ENCODE data around the gene PFN1. TPM values are rescaled to one million over a fixed set of nuclear protein-coding genes. Genes with fewer than 3 reads are reported as not detected.
A peak's percentile ranks its signal among the peaks of the same experiment; 100 is the strongest.
"Not testable (repeated sequence)": the region's sequence is repeated elsewhere in the genome, so short reads cannot be mapped to it uniquely, and the experiment has no call there.

The PFN1 gene
- total and polyA plus RNA-seq, 2 experiments from 2014 or later, result 886 to 2,247 TPM

DNA sequence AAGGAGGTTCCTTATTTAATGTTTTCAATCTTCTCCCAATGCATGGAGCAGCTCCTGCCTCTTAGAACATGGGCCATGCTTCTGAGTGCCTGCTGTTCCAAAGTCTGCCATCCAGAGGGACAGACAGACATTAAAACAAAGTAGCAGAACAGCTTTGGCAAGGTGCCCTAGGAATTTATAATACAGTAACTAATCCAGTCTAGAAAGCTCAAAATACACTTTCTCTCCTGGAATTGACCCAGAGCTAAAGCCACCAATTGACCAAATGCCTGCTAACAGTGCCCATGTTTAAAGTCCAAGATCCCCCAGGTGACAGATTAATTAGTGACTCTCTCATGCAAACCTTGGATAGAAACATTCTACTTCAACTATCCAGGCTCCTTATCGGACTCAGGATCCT, 34.3 kb downstream of the PFN1 start:
- in situ Hi-C loops (cut with MboI), result loop anchor here (10.0 kb wide), 1 partner anchor 141 kb away; no protein-coding TSS in a partner anchor
- 58 to 66% methylated on average over 1 of the region's 1 CpG for WGBS, 2 experiments (ENCODE audit: low coverage in 1 of 2, low lambda C conversion rate in 2 of 2, missing lambda C conversion rate in 2 of 2)

DNA sequence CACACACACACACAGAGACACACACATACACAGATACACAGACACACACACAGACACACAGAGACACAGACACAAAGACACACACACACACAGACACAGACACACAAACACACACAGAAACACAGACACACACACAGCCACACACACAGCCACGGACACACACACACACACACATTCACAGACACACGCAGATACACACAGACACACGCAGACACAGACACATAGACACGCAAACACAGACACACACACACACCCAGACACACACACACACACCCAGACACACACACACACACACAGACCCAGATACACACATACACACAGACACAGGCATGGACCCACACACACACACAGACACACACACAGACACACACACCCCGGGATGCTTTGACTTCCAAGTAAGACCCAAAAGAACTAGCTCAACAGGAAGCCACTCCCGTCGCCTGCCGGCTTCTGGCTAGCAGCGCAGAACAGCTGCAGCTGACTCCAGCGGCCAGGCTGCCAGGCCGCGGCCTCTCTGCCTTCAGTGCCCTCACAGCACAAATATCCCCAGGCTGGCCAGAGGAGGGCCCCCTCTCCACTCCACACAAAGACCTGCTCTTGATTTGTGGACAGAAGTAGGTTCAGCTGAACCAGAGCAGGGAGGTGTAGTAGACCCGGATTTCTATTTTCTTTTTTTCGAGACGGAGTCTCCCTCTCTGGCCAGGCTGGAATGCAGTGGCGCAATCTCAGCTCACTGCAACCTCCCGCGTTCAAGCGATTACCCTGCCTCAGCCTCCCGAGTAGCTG, 39.4 kb downstream of the PFN1 start:
- peak; percentile 96 for DNase-seq
- in situ Hi-C loops (cut with MboI), result no loop called here
- Histone ChIP-seq H3K27me3 (replicated peaks; ENCODE audit: insufficient read depth) (no peaks in the 10 kb centered on the region), H4K20me1 (ENCODE audit: insufficient read depth) (no peaks in the 10 kb centered on the region), H3K9me2 (ENCODE audit: insufficient read depth) (no peaks in the 10 kb centered on the region), H3K79me2 (ENCODE audit: insufficient read depth) (no peaks in the 10 kb centered on the region), H3K36me3 (ENCODE audit: low read depth) (no peaks in the 10 kb centered on the region), H3K4me2 (ENCODE audit: unreplicated experiment) (peak overlapping the region; percentile 10), H3K27ac (peak overlapping the region; percentile 17), H3K4me1 (ENCODE audit: insufficient read depth) (peaks cover 2% of the 10 kb centered on the region; the same call in 1 of the 2 replicates), H3F3A (ENCODE audit: insufficient read depth) (no peaks in the 10 kb centered on the region), H2AFZ (peak overlapping the region; percentile 71), H3K9ac (peak overlapping the region; percentile 25; the same call in 1 of the 2 replicates), H3K9me3 (ENCODE audit: low read depth) (no peaks in the 10 kb centered on the region), H3K4me3 (no peak overlapping the region)
- 12 to 15% methylated on average over 19 to 20 of the region's 20 CpGs for WGBS, 2 experiments (ENCODE audit: low coverage in 1 of 2, low lambda C conversion rate in 2 of 2, missing lambda C conversion rate in 2 of 2)
- TF ChIP-seq EZH2phosphoT487 (IDR thresholded peaks at IDR 0.05; ENCODE audit: insufficient read depth, low read depth), result no peak
- TF ChIP-seq EZH2 (IDR thresholded peaks at IDR 0.05; ENCODE audit: insufficient read depth, poor library complexity, severe bottlenecking), result no peak

More for the DNA sequence above, 34.3 kb downstream of the PFN1 start:
- Histone ChIP-seq H3K9me3 (ENCODE audit: low read depth) (no peaks in the 10 kb centered on the region), H3K36me3 (ENCODE audit: low read depth) (no peaks in the 10 kb centered on the region), H3K27ac (no peak overlapping the region), H3K4me2 (ENCODE audit: unreplicated experiment) (no peak overlapping the region), H3K4me3 (no peak overlapping the region), H4K20me1 (ENCODE audit: insufficient read depth) (no peaks in the 10 kb centered on the region), H3K27me3 (replicated peaks; ENCODE audit: insufficient read depth) (no peaks in the 10 kb centered on the region), H3K79me2 (ENCODE audit: insufficient read depth) (no peaks in the 10 kb centered on the region), H3K9me2 (ENCODE audit: insufficient read depth) (no peaks in the 10 kb centered on the region), H3K4me1 (ENCODE audit: insufficient read depth) (no peaks in the 10 kb centered on the region; the same call in 1 of the 2 replicates), H2AFZ (no peak overlapping the region), H3F3A (ENCODE audit: insufficient read depth) (no peaks in the 10 kb centered on the region), H3K9ac (no peak overlapping the region)
- no peak for TF ChIP-seq EZH2phosphoT487 (IDR thresholded peaks at IDR 0.05; ENCODE audit: insufficient read depth, low read depth)
- no peak for TF ChIP-seq EZH2 (IDR thresholded peaks at IDR 0.05; ENCODE audit: insufficient read depth, poor library complexity, severe bottlenecking)
- DNase-seq, result peak; percentile 32

DNA sequence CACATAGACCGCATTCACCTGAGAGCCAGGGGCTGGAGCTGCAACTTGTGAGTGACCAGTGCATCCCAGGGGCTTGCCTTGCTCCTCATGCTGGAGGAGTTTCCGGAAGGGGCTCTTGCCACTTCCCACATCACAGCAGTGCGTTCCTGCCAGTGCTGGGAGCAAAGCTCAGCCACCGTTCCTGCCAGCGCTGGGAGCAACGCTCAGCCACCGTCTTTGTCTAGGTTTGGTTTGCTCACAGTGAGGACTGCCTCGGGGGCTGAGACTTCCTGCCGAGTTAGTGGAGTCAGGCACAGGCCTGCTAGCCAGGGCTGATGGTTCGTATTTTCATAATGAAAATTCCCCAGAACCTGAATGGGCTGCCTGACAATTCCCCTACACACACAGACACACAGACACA, 40.0 kb downstream of the PFN1 start:
- in situ Hi-C loops (cut with MboI), result no loop called here
- H4K20me1 ChIP-seq (ENCODE audit: insufficient read depth), result no peaks in the 10 kb centered on the region
- no peaks in the 10 kb centered on the region for H3K9me3 ChIP-seq (ENCODE audit: low read depth)
- 37% methylated on average over 10 of the region's 10 CpGs for WGBS, 2 experiments (ENCODE audit: low coverage in 1 of 2, low lambda C conversion rate in 2 of 2, missing lambda C conversion rate in 2 of 2)
- no peak for TF ChIP-seq EZH2phosphoT487 (IDR thresholded peaks at IDR 0.05; ENCODE audit: insufficient read depth, low read depth)
- TF ChIP-seq EZH2 (IDR thresholded peaks at IDR 0.05; ENCODE audit: insufficient read depth, poor library complexity, severe bottlenecking), result no peak
- peaks cover 5% of the 10 kb centered on the region; the same call in 1 of the 2 replicates for H3K4me1 ChIP-seq (ENCODE audit: insufficient read depth)
- 0 out of 2 replicates have a peak, but pooled peaks cover 2% of the 10 kb centered on the region for H3F3A ChIP-seq (ENCODE audit: insufficient read depth)
- no peaks in the 10 kb centered on the region for H3K9me2 ChIP-seq (ENCODE audit: insufficient read depth)
- H3K27ac ChIP-seq, result no peak overlapping the region; the same call in 1 of the 2 replicates
- H3K9ac ChIP-seq, result no peak overlapping the region
- peak; percentile 32 for DNase-seq
- peak overlapping the region; percentile 71 for H2AFZ ChIP-seq
- H3K4me3 ChIP-seq, result no peak overlapping the region
- H3K79me2 ChIP-seq (ENCODE audit: insufficient read depth), result no peaks in the 10 kb centered on the region
- H3K27me3 ChIP-seq (replicated peaks; ENCODE audit: insufficient read depth), result no peaks in the 10 kb centered on the region
- H3K4me2 ChIP-seq (ENCODE audit: unreplicated experiment), result no peak overlapping the region
- H3K36me3 ChIP-seq (ENCODE audit: low read depth), result no peaks in the 10 kb centered on the region

DNA sequence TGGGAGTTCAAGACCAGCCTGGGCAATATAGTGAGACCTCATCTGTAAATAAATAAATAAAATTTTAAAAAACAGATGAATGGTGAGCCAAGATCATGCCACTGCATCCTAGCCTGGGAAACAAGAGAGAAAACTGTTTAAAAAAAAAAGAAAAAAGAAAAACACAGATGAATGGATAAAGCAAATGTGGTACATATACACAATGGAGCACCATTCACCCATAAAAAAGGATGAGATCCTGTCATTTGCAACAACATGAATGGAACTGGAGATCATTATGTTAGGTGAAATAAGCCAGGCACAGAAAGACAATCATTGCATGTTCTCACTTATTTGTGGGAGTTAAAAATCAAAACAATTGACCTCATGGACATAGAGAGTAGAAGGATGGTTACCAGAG, 41.7 kb downstream of the PFN1 start:
- DNase-seq; H3K4me2 ChIP-seq (ENCODE audit: unreplicated experiment); H3K27ac ChIP-seq; H3K36me3 ChIP-seq (ENCODE audit: low read depth); H4K20me1 ChIP-seq (ENCODE audit: insufficient read depth); H3K9me3 ChIP-seq (ENCODE audit: low read depth); H2AFZ ChIP-seq; H3K9me2 ChIP-seq (ENCODE audit: insufficient read depth); H3K27me3 ChIP-seq (replicated peaks; ENCODE audit: insufficient read depth); in situ Hi-C loops (cut with MboI); H3K4me3 ChIP-seq; H3K4me1 ChIP-seq (ENCODE audit: insufficient read depth); H3K9ac ChIP-seq; H3K79me2 ChIP-seq (ENCODE audit: insufficient read depth): not testable (repeated sequence)
- peaks cover 14% of the 10 kb centered on the region; the same call in 1 of the 2 replicates for H3F3A ChIP-seq (ENCODE audit: insufficient read depth)
